PC-9 (cell line): ENCODE results near the gene SUGP1. TPM values are rescaled to one million over a fixed set of nuclear protein-coding genes. Genes with fewer than 3 reads are reported as not detected.

Source experiments
- BruUV-seq: library from RNA; stranded (reverse); fragments of 400-500 nt; replicated peaks from 2 replicates; lab custom pipeline; 2021; lab: Mats Ljungman, UMichigan
- CTCF ChIA-PET: fragments of 300-600 bp; sonication (Branson Sonifier 250); formaldehyde crosslinking; loops from one replicate; lab custom pipeline; 2022; ENCODE audit warnings: antibody characterized with exemption; lab: Charles Lee
- POLR2A ChIA-PET: fragments of 300-600 bp; sonication (Branson Sonifier 250); formaldehyde crosslinking; loops from one replicate; lab custom pipeline; 2022; ENCODE audit warnings: antibody characterized with exemption; ENCODE audit not compliant: unreplicated experiment; lab: Charles Lee
- DNase-seq, 2 experiments: peaks; one replicate each; pipeline versions ENCODE4 v3.0.0 to v3.0.0-alpha.2; 2015 to 2022; ENCODE audit warnings: mixed read lengths in 1 of 2
- H2AFZ ChIP-seq: fragments of 200-600 bp; sonication (generic); 2 replicates; pipeline ENCODE4 v1.8.1; 2017; ENCODE audit warnings: antibody characterized with exemption
- H3F3A ChIP-seq: fragments of 200-600 bp; sonication (generic); 2 replicates; pipeline ENCODE4 v1.8.1; 2017; ENCODE audit warnings: antibody characterized with exemption, mild to moderate bottlenecking, low read depth; ENCODE audit not compliant: insufficient read depth
- H3K27ac ChIP-seq: fragments of 200-600 bp; sonication (generic); 2 replicates; pipeline ENCODE4 v1.6.1; 2016; ENCODE audit warnings: mixed run types
- H3K27me3 ChIP-seq: fragments of 200-600 bp; sonication (generic); 2 replicates; pipeline ENCODE4 v1.6.1; 2016; ENCODE audit warnings: low read depth, mixed run types; ENCODE audit not compliant: insufficient read depth
- H3K36me3 ChIP-seq: fragments of 200-600 bp; sonication (generic); 2 replicates; pipeline ENCODE4 v1.6.1; 2016; ENCODE audit warnings: low read depth, mixed run types
- H3K4me1 ChIP-seq: fragments of 200-600 bp; sonication (generic); replicated peaks from 2 replicates; pipeline ENCODE4 v1.6.1; 2016; ENCODE audit warnings: mixed run types; ENCODE audit not compliant: insufficient read depth
- H3K4me2 ChIP-seq: fragments of 200-600 bp; sonication (generic); 2 replicates; pipeline ENCODE4 v1.6.1; 2017; ENCODE audit warnings: mixed run types
- H3K4me3 ChIP-seq: fragments of 200-600 bp; sonication (generic); 2 replicates; pipeline ENCODE4 v1.6.1; 2016; ENCODE audit warnings: mixed run types
- H3K79me2 ChIP-seq: fragments of 200-600 bp; sonication (generic); 2 replicates; pipeline ENCODE4 v1.6.1; 2017; ENCODE audit warnings: low read depth, mixed run types
- H3K9me2 ChIP-seq: fragments of 200-600 bp; sonication (generic); 2 replicates; pipeline ENCODE4 v1.8.1; 2017; ENCODE audit warnings: mild to moderate bottlenecking; ENCODE audit not compliant: insufficient read depth
- H3K9me3 ChIP-seq: fragments of 200-600 bp; sonication (generic); 2 replicates; pipeline ENCODE4 v1.8.1; 2016; ENCODE audit warnings: low read depth; ENCODE audit not compliant: insufficient read depth
- H4K20me1 ChIP-seq: fragments of 200-600 bp; sonication (generic); 2 replicates; pipeline ENCODE4 v1.8.1; 2017; ENCODE audit not compliant: insufficient read depth
- CTCF ChIP-seq: fragments of 200-600 bp; sonication (generic); conservative IDR thresholded peaks from 2 replicates; pipeline ENCODE4 v1.6.1; 2017; ENCODE audit warnings: mixed run types, antibody characterized with exemption, mild to moderate bottlenecking, moderate library complexity
- EZH2 ChIP-seq: fragments of 200-600 bp; sonication (generic); IDR thresholded peaks from 2 replicates; pipeline ENCODE4 v1.8.0; 2017; ENCODE audit warnings: antibody characterized with exemption, low read depth
- intact Hi-C: fragments of 100-400 bp; cut with micrococcal nuclease; formaldehyde crosslinking; loops from one replicate; pipeline ENCODE4 v1.10.0; 2022; ENCODE audit not compliant: unreplicated experiment
- total RNA-seq: library from RNA; stranded (reverse); gene quantifications from 2 replicates; pipeline ENCODE4 v1.2.3, GENCODE V29; 2021

Gene SUGP1
- total RNA-seq, 1 experiment from 2014 or later, result 56.7 TPM

GRCh38 chr19:19232261-19232721, 88.0 kb downstream of the SUGP1 start:
- intact Hi-C loops, result no loop called here
- DNase-seq, result no peak
- Histone ChIP-seq H4K20me1 (no peaks in the 10 kb centered on the region), H3K9me3 (peaks cover 12% of the 10 kb centered on the region; the same call in 1 of the 2 replicates), H3K4me3 (no peak overlapping the region), H3K4me2 (no peak overlapping the region), H3K9me2 (no peaks in the 10 kb centered on the region), H3K4me1 (no peaks in the 10 kb centered on the region), H2AFZ (no peak overlapping the region), H3K79me2 (no peaks in the 10 kb centered on the region), H3K36me3 (no peaks in the 10 kb centered on the region), H3K27me3 (peaks cover 59% of the 10 kb centered on the region), H3F3A (no peaks in the 10 kb centered on the region), H3K27ac (no peak overlapping the region)
- TF ChIP-seq CTCF, result no peak
- TF ChIP-seq EZH2, result no peak
- CTCF ChIA-PET, result no interaction called here
- no TSS peak for BruUV-seq
- POLR2A ChIA-PET, result no interaction called here

- no peaks in the 10 kb centered on the region for H3K9me2 ChIP-seq
- intact Hi-C loops, result no loop called here
- H3K36me3 ChIP-seq, result no peaks in the 10 kb centered on the region
- BruUV-seq, result no TSS peak
- H3K27me3 ChIP-seq, result peaks cover 72% of the 10 kb centered on the region
- H3K4me3 ChIP-seq, result no peak overlapping the region
- no peak overlapping the region for H3K4me2 ChIP-seq
- no peaks in the 10 kb centered on the region for H3K79me2 ChIP-seq
- no peak overlapping the region for H2AFZ ChIP-seq
- H3K27ac ChIP-seq, result no peak overlapping the region
- ChIA-PET CTCF (interaction anchor here (0.6 kb wide), 1 partner anchor 1132 kb away, joined by 6 read pairs; no protein-coding TSS in a partner anchor), POLR2A (no interaction called here)
- H4K20me1 ChIP-seq, result no peaks in the 10 kb centered on the region
- no peaks in the 10 kb centered on the region for H3K4me1 ChIP-seq
- H3F3A ChIP-seq, result no peaks in the 10 kb centered on the region
- peaks cover 12% of the 10 kb centered on the region; the same call in 1 of the 2 replicates for H3K9me3 ChIP-seq
- no peak for DNase-seq
- no peak for TF ChIP-seq EZH2
- TF ChIP-seq CTCF, result no peak
Observed at GRCh38 chr19:19230999-19231398, 89.3 kb downstream of the SUGP1 start.

- peaks cover 85% of the 10 kb centered on the region for H3K27me3 ChIP-seq
- H4K20me1 ChIP-seq, result no peaks in the 10 kb centered on the region
- H3K27ac ChIP-seq, result no peak overlapping the region
- no TSS peak for BruUV-seq
- peaks cover 8% of the 10 kb centered on the region; the same call in 1 of the 2 replicates for H3K9me3 ChIP-seq
- H3K4me2 ChIP-seq, result no peak overlapping the region
- no peak for DNase-seq
- no peak overlapping the region for H2AFZ ChIP-seq
- H3F3A ChIP-seq, result no peaks in the 10 kb centered on the region
- H3K9me2 ChIP-seq, result no peaks in the 10 kb centered on the region
- TF ChIP-seq CTCF (no peak), EZH2 (no peak)
- ChIA-PET POLR2A (no interaction called here), CTCF (no interaction called here)
- no peak overlapping the region for H3K4me3 ChIP-seq
- no peaks in the 10 kb centered on the region for H3K79me2 ChIP-seq
- no peaks in the 10 kb centered on the region for H3K36me3 ChIP-seq
- H3K4me1 ChIP-seq, result no peaks in the 10 kb centered on the region
- intact Hi-C loops, result no loop called here
Observed at GRCh38 chr19:19229701-19230100, 90.6 kb downstream of the SUGP1 start.
